GM19035 (cell line): ENCODE measurements around the gene WDR26.
A peak's percentile ranks its signal among the peaks of the same experiment; 100 is the strongest.
"Not testable (repeated sequence)": the region's sequence is repeated elsewhere in the genome, so short reads cannot be mapped to it uniquely, and the experiment has no call there.

ENCODE experiments used
- ATAC-seq: cut with Tn5 transposase; IDR thresholded peaks from one replicate; pipeline ENCODE4 v1.9.1; 2021; ENCODE audit not compliant: unreplicated experiment

Gene WDR26

GRCh38 chr1:224435318-224435763, 744 bp upstream of the WDR26 start:
- peak; percentile 7 for ATAC-seq

GRCh38 chr1:224433701-224434672, 610 bp downstream of the WDR26 start:
- peak; percentile 13 for ATAC-seq

GRCh38 chr1:224433041-224433691, 1.4 kb downstream of the WDR26 start:
- no peak for ATAC-seq

- ATAC-seq, result no peak
Observed at GRCh38 chr1:224432672-224433040, 1.9 kb downstream of the WDR26 start.

GRCh38 chr1:224432146-224432545, 2.5 kb downstream of the WDR26 start:
- ATAC-seq, result no peak

- ATAC-seq, result no peak
Observed at GRCh38 chr1:224431726-224432125, 2.9 kb downstream of the WDR26 start.

- ATAC-seq, result peak; percentile 34
Observed at GRCh38 chr1:224430511-224431113, 4.0 kb downstream of the WDR26 start.

- ATAC-seq, result no peak
Observed at GRCh38 chr1:224429616-224430326, 4.8 kb downstream of the WDR26 start.

- not testable (repeated sequence) for ATAC-seq
Observed at GRCh38 chr1:224428713-224429112, 5.9 kb downstream of the WDR26 start.

- no peak for ATAC-seq
Observed at GRCh38 chr1:224427346-224427745, 7.3 kb downstream of the WDR26 start.

- not testable (repeated sequence) for ATAC-seq
Observed at GRCh38 chr1:224426869-224427268, 7.7 kb downstream of the WDR26 start.

GRCh38 chr1:224425279-224425884, 9.2 kb downstream of the WDR26 start:
- no peak for ATAC-seq

- no peak for ATAC-seq
Observed at GRCh38 chr1:224420106-224420505, 14.5 kb downstream of the WDR26 start.

GRCh38 chr1:224411766-224412165, 22.8 kb downstream of the WDR26 start:
- no peak for ATAC-seq

GRCh38 chr1:224408294-224408590, 26.4 kb downstream of the WDR26 start:
- no peak for ATAC-seq

GRCh38 chr1:224407571-224408293, 26.9 kb downstream of the WDR26 start:
- ATAC-seq, result no peak

GRCh38 chr1:224406216-224406615, 28.4 kb downstream of the WDR26 start:
- ATAC-seq, result no peak

GRCh38 chr1:224405604-224405970, 29.0 kb downstream of the WDR26 start:
- ATAC-seq, result no peak

GRCh38 chr1:224404916-224405603, 29.5 kb downstream of the WDR26 start:
- ATAC-seq, result no peak
